A673 (cell line): ENCODE results near the gene BABAM1.
"Not testable (repeated sequence)": the region's sequence is repeated elsewhere in the genome, so short reads cannot be mapped to it uniquely, and the experiment has no call there.

Experiments
- EZH2 ChIP-seq: fragments of 200-600 bp; sonication (generic); IDR thresholded peaks from 2 replicates; pipeline ENCODE4 v1.6.1; 2017; ENCODE audit warnings: borderline replicate concordance, low read depth, mild to moderate bottlenecking, mixed read lengths, antibody characterized with exemption, low read length; ENCODE audit not compliant: poor library complexity, severe bottlenecking
- TF ChIP-seq, protein P1 (sequence below): fragments of 300-800, 200-600 bp; sonication (generic); conservative IDR thresholded peaks from 2 replicates; pipeline ENCODE4 v1.5.1; 2017; ENCODE audit warnings: low read depth, mild to moderate bottlenecking, antibody characterized with exemption, low read length, moderate library complexity, mixed read lengths

DNA sequence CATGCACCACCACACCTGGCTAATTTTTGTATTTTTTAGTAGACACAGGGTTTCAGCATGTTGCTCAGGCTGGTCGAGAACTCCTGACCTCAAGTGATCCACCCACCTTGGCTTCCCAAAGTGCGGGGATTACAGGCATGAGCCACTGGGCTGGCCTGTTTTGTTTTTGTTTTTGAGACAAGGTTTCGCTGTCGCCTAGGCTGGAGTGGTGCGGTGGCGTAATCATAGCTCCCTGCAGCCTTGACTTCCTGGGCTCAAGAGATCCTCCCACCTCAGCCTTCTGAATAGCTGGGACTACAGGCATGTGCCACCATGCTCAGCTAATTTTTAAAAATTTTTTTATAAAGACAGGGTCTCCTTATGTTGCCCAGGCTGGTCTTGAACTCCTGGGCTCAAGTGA lies 28.3 kb downstream of the BABAM1 start:
- TF ChIP-seq, protein P1, sequence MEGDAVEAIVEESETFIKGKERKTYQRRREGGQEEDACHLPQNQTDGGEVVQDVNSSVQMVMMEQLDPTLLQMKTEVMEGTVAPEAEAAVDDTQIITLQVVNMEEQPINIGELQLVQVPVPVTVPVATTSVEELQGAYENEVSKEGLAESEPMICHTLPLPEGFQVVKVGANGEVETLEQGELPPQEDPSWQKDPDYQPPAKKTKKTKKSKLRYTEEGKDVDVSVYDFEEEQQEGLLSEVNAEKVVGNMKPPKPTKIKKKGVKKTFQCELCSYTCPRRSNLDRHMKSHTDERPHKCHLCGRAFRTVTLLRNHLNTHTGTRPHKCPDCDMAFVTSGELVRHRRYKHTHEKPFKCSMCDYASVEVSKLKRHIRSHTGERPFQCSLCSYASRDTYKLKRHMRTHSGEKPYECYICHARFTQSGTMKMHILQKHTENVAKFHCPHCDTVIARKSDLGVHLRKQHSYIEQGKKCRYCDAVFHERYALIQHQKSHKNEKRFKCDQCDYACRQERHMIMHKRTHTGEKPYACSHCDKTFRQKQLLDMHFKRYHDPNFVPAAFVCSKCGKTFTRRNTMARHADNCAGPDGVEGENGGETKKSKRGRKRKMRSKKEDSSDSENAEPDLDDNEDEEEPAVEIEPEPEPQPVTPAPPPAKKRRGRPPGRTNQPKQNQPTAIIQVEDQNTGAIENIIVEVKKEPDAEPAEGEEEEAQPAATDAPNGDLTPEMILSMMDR = not testable (repeated sequence)
- TF ChIP-seq EZH2 = not testable (repeated sequence)
